SJSA1 (cell line): ENCODE results near the gene GALE. TPM values are rescaled to one million over a fixed set of nuclear protein-coding genes. Genes with fewer than 3 reads are reported as not detected.
"Not testable (repeated sequence)": the region's sequence is repeated elsewhere in the genome, so short reads cannot be mapped to it uniquely, and the experiment has no call there.

Experiments used
- DNase-seq, 2 experiments: peaks; one replicate each; pipeline ENCODE4 v3.0.0-alpha.2; 2015 to 2020; ENCODE audit warnings: low spot score in 2 of 2, low read depth in 1 of 2
- H3K27ac ChIP-seq: fragments of 250-450 bp; sonication (Bioruptor Pico); 2 replicates; pipeline ENCODE4 v1.5.1; 2020; ENCODE audit warnings: mild to moderate bottlenecking, moderate library complexity
- H3K27me3 ChIP-seq: fragments of 250-450 bp; sonication (Bioruptor Pico); replicated peaks from 2 replicates; pipeline ENCODE4 v1.5.1; 2020; ENCODE audit warnings: mild to moderate bottlenecking, moderate library complexity
- H3K36me3 ChIP-seq: fragments of 250-450 bp; sonication (Bioruptor Pico); 2 replicates; pipeline ENCODE4 v1.5.1; 2020; ENCODE audit warnings: mild to moderate bottlenecking
- H3K4me1 ChIP-seq: fragments of 250-450 bp; sonication (Bioruptor Pico); replicated peaks from 2 replicates; pipeline ENCODE4 v1.6.1; 2021; ENCODE audit warnings: mild to moderate bottlenecking
- H3K4me3 ChIP-seq: fragments of 250-450 bp; sonication (Bioruptor Pico); 2 replicates; pipeline ENCODE4 v1.5.1; 2020; ENCODE audit warnings: mild to moderate bottlenecking
- H3K9me3 ChIP-seq: fragments of 250-450 bp; sonication (Bioruptor Pico); replicated peaks from 2 replicates; pipeline ENCODE4 v1.5.1; 2020; ENCODE audit warnings: mild to moderate bottlenecking
- total RNA-seq: library from RNA; depleted of rRNA; stranded (reverse); fragments of >200 nt; shearing (Covaris generic); gene quantifications from 2 replicates; pipeline ENCODE4 v1.2.3, GENCODE V29; 2014; rRNA removed

The GALE gene
- total RNA-seq, result 31.5 and 55.4 TPM in 2 replicates

GRCh38 chr1:23800400-23801337 is at the start of gene GALE:
TSS of gene GALE (minus strand) at chr1:23800754. CDS start at chr1:23799007, 1,747 bp downstream.
- H3K4me1 ChIP-seq, result peaks cover 17% of the 10 kb centered on the region
- DNase-seq, result peak; percentile 89 to 97
- peak within 1 kb of the TSS; percentile 61 for H3K27ac ChIP-seq
- H3K9me3 ChIP-seq, result no peaks in the 10 kb centered on the region
- peak within 1 kb of the TSS; percentile 74 for H3K4me3 ChIP-seq
- no peaks in the 10 kb centered on the region for H3K27me3 ChIP-seq
- peaks cover 39% of the 10 kb centered on the region for H3K36me3 ChIP-seq

GRCh38 chr1:23848673-23849616 is 48.4 kb upstream of the GALE start:
- H3K36me3 ChIP-seq, result no peaks in the 10 kb centered on the region
- H3K27ac ChIP-seq, result no peak overlapping the region
- no peaks in the 10 kb centered on the region for H3K4me1 ChIP-seq
- no peak overlapping the region for H3K4me3 ChIP-seq
- no peak for DNase-seq
- no peaks in the 10 kb centered on the region for H3K27me3 ChIP-seq
- H3K9me3 ChIP-seq, result no peaks in the 10 kb centered on the region

- H3K36me3 ChIP-seq, DNase-seq, H3K9me3 ChIP-seq, H3K27me3 ChIP-seq, H3K27ac ChIP-seq, H3K4me3 ChIP-seq, H3K4me1 ChIP-seq: not testable (repeated sequence)
Measured at GRCh38 chr1:23847482-23848095, 47.0 kb upstream of the GALE start.

GRCh38 chr1:23845163-23845562 is 44.6 kb upstream of the GALE start:
- H3K4me3 ChIP-seq, result no peak overlapping the region
- DNase-seq, result no peak
- H3K27ac ChIP-seq, result no peak overlapping the region
- H3K27me3 ChIP-seq, result peaks cover 5% of the 10 kb centered on the region; the same call in 1 of the 2 replicates
- no peaks in the 10 kb centered on the region for H3K36me3 ChIP-seq
- no peaks in the 10 kb centered on the region for H3K9me3 ChIP-seq
- H3K4me1 ChIP-seq, result no peaks in the 10 kb centered on the region

GRCh38 chr1:23843644-23844043 is 43.1 kb upstream of the GALE start:
- Histone ChIP-seq H3K36me3 (no peaks in the 10 kb centered on the region), H3K27me3 (peaks cover 5% of the 10 kb centered on the region; the same call in 1 of the 2 replicates), H3K27ac (no peak overlapping the region), H3K4me3 (no peak overlapping the region), H3K4me1 (no peaks in the 10 kb centered on the region), H3K9me3 (no peaks in the 10 kb centered on the region)
- DNase-seq, result no peak

GRCh38 chr1:23838401-23838866 is 37.9 kb upstream of the GALE start:
- Histone ChIP-seq H3K27me3 (peaks cover 11% of the 10 kb centered on the region), H3K36me3 (no peaks in the 10 kb centered on the region), H3K27ac (no peak overlapping the region), H3K4me3 (no peak overlapping the region), H3K4me1 (peaks cover 6% of the 10 kb centered on the region), H3K9me3 (no peaks in the 10 kb centered on the region)
- DNase-seq, result peak; percentile 52 to 71

- Histone ChIP-seq H3K9me3 (no peaks in the 10 kb centered on the region), H3K4me1 (peaks cover 6% of the 10 kb centered on the region), H3K4me3 (no peak overlapping the region), H3K27ac (no peak overlapping the region), H3K36me3 (no peaks in the 10 kb centered on the region), H3K27me3 (peaks cover 11% of the 10 kb centered on the region)
- no peak for DNase-seq
Measured at GRCh38 chr1:23837908-23838307, 37.4 kb upstream of the GALE start.

GRCh38 chr1:23836037-23836436 is 35.5 kb upstream of the GALE start:
- Histone ChIP-seq H3K27me3 (peaks cover 6% of the 10 kb centered on the region), H3K36me3 (no peaks in the 10 kb centered on the region), H3K9me3 (no peaks in the 10 kb centered on the region), H3K27ac (no peak overlapping the region), H3K4me1 (peaks cover 6% of the 10 kb centered on the region), H3K4me3 (no peak overlapping the region)
- no peak for DNase-seq

GRCh38 chr1:23834156-23834555 is 33.6 kb upstream of the GALE start:
- not testable (repeated sequence) for DNase-seq, H3K9me3 ChIP-seq, H3K36me3 ChIP-seq

GRCh38 chr1:23827717-23828116 is 27.2 kb upstream of the GALE start:
- Histone ChIP-seq H3K4me3 (no peak overlapping the region), H3K27me3 (no peaks in the 10 kb centered on the region), H3K27ac (no peak overlapping the region), H3K4me1 (peaks cover 10% of the 10 kb centered on the region), H3K9me3 (no peaks in the 10 kb centered on the region), H3K36me3 (peaks cover 10% of the 10 kb centered on the region)
- no peak for DNase-seq

More at GRCh38 chr1:23834156-23834555, 33.6 kb upstream of the GALE start:
- H3K27me3 ChIP-seq, H3K27ac ChIP-seq, H3K4me1 ChIP-seq, H3K4me3 ChIP-seq: not testable (repeated sequence)

- peaks cover 10% of the 10 kb centered on the region for H3K36me3 ChIP-seq
- H3K27me3 ChIP-seq, H3K9me3 ChIP-seq, H3K4me1 ChIP-seq, DNase-seq, H3K4me3 ChIP-seq, H3K27ac ChIP-seq: not testable (repeated sequence)
Measured at GRCh38 chr1:23826590-23826989, 26.0 kb upstream of the GALE start.

GRCh38 chr1:23825762-23826522 is 25.4 kb upstream of the GALE start:
- H3K4me1 ChIP-seq, result peaks cover 10% of the 10 kb centered on the region
- no peaks in the 10 kb centered on the region for H3K9me3 ChIP-seq
- DNase-seq, result no peak
- H3K4me3 ChIP-seq, result peak overlapping the region; percentile 92
- H3K27ac ChIP-seq, result no peak overlapping the region
- peaks cover 10% of the 10 kb centered on the region for H3K36me3 ChIP-seq
- H3K27me3 ChIP-seq, result no peaks in the 10 kb centered on the region
